H9 (cell line): ENCODE data around the gene CDKL5. TPM values are rescaled to one million over a fixed set of nuclear protein-coding genes. Genes with fewer than 3 reads are reported as not detected.

Experiments used
- DNase-seq: peaks from one replicate; pipeline ENCODE4 v3.0.0-alpha.2; 2017
- H2AFZ ChIP-seq: one replicate; pipeline ENCODE4 v1.6.1; 2013; ENCODE audit warnings: mild to moderate bottlenecking, low read length, control low read depth, moderate library complexity
- H2AK5ac ChIP-seq: 2 replicates; pipeline ENCODE4 v1.6.1; 2013; ENCODE audit warnings: low read length, control low read depth, mixed read lengths; ENCODE audit not compliant: insufficient read length
- H2BK120ac ChIP-seq: one replicate; pipeline ENCODE4 v1.6.1; 2013; ENCODE audit warnings: low read depth, mild to moderate bottlenecking, low read length, control low read depth, inconsistent platforms; ENCODE audit not compliant: poor library complexity, severe bottlenecking
- H2BK12ac ChIP-seq: 2 replicates; pipeline ENCODE4 v1.6.1; 2013; ENCODE audit warnings: low read length, control low read depth, mixed read lengths, low read depth; ENCODE audit not compliant: insufficient read length
- H2BK15ac ChIP-seq: 2 replicates; pipeline ENCODE4 v1.6.1; 2013; ENCODE audit warnings: low read depth, low read length, control low read depth
- H2BK20ac ChIP-seq: one replicate; pipeline ENCODE4 v1.6.1; 2013; ENCODE audit warnings: low read depth, mild to moderate bottlenecking, low read length, control low read depth, inconsistent platforms; ENCODE audit not compliant: poor library complexity, severe bottlenecking
- H2BK5ac ChIP-seq: 2 replicates; pipeline ENCODE4 v1.6.1; 2013; ENCODE audit warnings: low read length, control low read depth, mixed read lengths; ENCODE audit not compliant: insufficient read length
- H3K14ac ChIP-seq: 2 replicates; pipeline ENCODE4 v1.6.1; 2013; ENCODE audit warnings: low read length, control low read depth; ENCODE audit not compliant: insufficient read depth
- H3K18ac ChIP-seq: 2 replicates; pipeline ENCODE4 v1.6.1; 2013; ENCODE audit warnings: low read depth, mild to moderate bottlenecking, mixed read lengths, low read length, control low read depth; ENCODE audit not compliant: insufficient read length
- H3K23ac ChIP-seq: 2 replicates; pipeline ENCODE4 v1.6.1; 2013; ENCODE audit warnings: low read length, control low read depth, mixed read lengths, low read depth; ENCODE audit not compliant: insufficient read length
- H3K23me2 ChIP-seq: 2 replicates; pipeline ENCODE4 v1.6.1; 2013; ENCODE audit warnings: low read depth, mild to moderate bottlenecking, mixed read lengths, low read length, control low read depth; ENCODE audit not compliant: insufficient read length, poor library complexity, severe bottlenecking
- H3K27ac ChIP-seq: 2 replicates; pipeline ENCODE4 v1.5.1; 2013; ENCODE audit warnings: low read length, control low read depth, mixed read lengths, low read depth; ENCODE audit not compliant: insufficient read length
- H3K27me3 ChIP-seq: 2 replicates; pipeline ENCODE4 v1.6.1; 2013; ENCODE audit warnings: low read length, control low read depth, inconsistent platforms; ENCODE audit not compliant: insufficient read depth
- H3K4ac ChIP-seq: 2 replicates; pipeline ENCODE4 v1.6.1; 2013; ENCODE audit warnings: low read depth, mild to moderate bottlenecking, control low read depth, inconsistent platforms, low read length, moderate library complexity
- H3K4me1 ChIP-seq: 2 replicates; pipeline ENCODE4 v1.6.1; 2013; ENCODE audit warnings: low read length, control low read depth, inconsistent platforms; ENCODE audit not compliant: insufficient read depth
- H3K4me2 ChIP-seq: 2 replicates; pipeline ENCODE4 v1.6.1; 2013; ENCODE audit warnings: low read length, control low read depth, mixed read lengths; ENCODE audit not compliant: insufficient read length, insufficient read depth
- H3K56ac ChIP-seq: 2 replicates; pipeline ENCODE4 v1.6.1; 2013; ENCODE audit warnings: low read depth, mild to moderate bottlenecking, mixed read lengths, low read length, control low read depth; ENCODE audit not compliant: insufficient read length
- H3K79me1 ChIP-seq: 2 replicates; pipeline ENCODE4 v1.6.1; 2013; ENCODE audit warnings: low read depth, mild to moderate bottlenecking, moderate library complexity, low read length, control low read depth, inconsistent platforms; ENCODE audit not compliant: insufficient read depth, poor library complexity, severe bottlenecking
- H3K79me2 ChIP-seq: 2 replicates; pipeline ENCODE4 v1.6.1; 2013; ENCODE audit warnings: low read length, control low read depth, inconsistent platforms; ENCODE audit not compliant: insufficient read depth
- H3K9ac ChIP-seq: 2 replicates; pipeline ENCODE4 v1.6.1; 2013; ENCODE audit warnings: low read length, control low read depth, mixed read lengths; ENCODE audit not compliant: insufficient read length; ENCODE audit errors: extremely low read depth
- H3K9me3 ChIP-seq: one replicate; pipeline ENCODE4 v1.6.1; 2013; ENCODE audit warnings: low read depth, low read length, inconsistent platforms; ENCODE audit not compliant: control insufficient read depth
- H3T11ph ChIP-seq: one replicate; pipeline ENCODE4 v1.6.1; 2013; ENCODE audit warnings: mild to moderate bottlenecking, low read length, control low read depth, inconsistent platforms
- H4K20me1 ChIP-seq: one replicate; pipeline ENCODE4 v1.6.1; 2013; ENCODE audit not compliant: control insufficient read depth, insufficient read length, insufficient read depth
- H4K5ac ChIP-seq: 2 replicates; pipeline ENCODE4 v1.6.1; 2013; ENCODE audit warnings: low read depth, mild to moderate bottlenecking, mixed read lengths, low read length, control low read depth; ENCODE audit not compliant: insufficient read length
- H4K8ac ChIP-seq: replicated peaks from 2 replicates; pipeline ENCODE4 v1.6.1; 2013; ENCODE audit warnings: low read length, control low read depth, mixed read lengths, low read depth; ENCODE audit not compliant: insufficient read length
- H4K91ac ChIP-seq: 2 replicates; pipeline ENCODE4 v1.6.1; 2013; ENCODE audit warnings: low read depth, mild to moderate bottlenecking, moderate library complexity, mixed read lengths, low read length, control low read depth; ENCODE audit not compliant: insufficient read length
- H3K27ac Mint-ChIP-seq, 3 experiments: 2 replicates in 2 of 3; 3 replicates in 1 of 3; pipeline ENCODE4 v1.8.0; 2020 to 2021; ENCODE audit warnings: mixed read lengths in 3 of 3, mild to moderate bottlenecking in 1 of 3, moderate library complexity in 1 of 3
- H3K27me3 Mint-ChIP-seq: 2 replicates; pipeline ENCODE4 v1.8.0; 2021; ENCODE audit warnings: low read depth, mild to moderate bottlenecking, moderate library complexity, mixed read lengths
- H3K36me3 Mint-ChIP-seq, 3 experiments: 2 replicates in 2 of 3; 3 replicates in 1 of 3; pipeline ENCODE4 v1.8.0; 2020 to 2021; ENCODE audit warnings: low read depth in 3 of 3, mixed read lengths in 3 of 3; ENCODE audit not compliant: insufficient read depth in 1 of 3
- H3K4me1 Mint-ChIP-seq, 2 experiments: 2 replicates each; pipeline ENCODE4 v1.8.0; 2020; ENCODE audit warnings: mixed read lengths in 2 of 2
- H3K4me3 Mint-ChIP-seq, 2 experiments: 2 replicates in 1 of 2; 3 replicates in 1 of 2; pipeline ENCODE4 v1.8.0; 2020 to 2021; ENCODE audit warnings: mild to moderate bottlenecking in 2 of 2, mixed read lengths in 2 of 2, moderate library complexity in 1 of 2
- H3K9me3 Mint-ChIP-seq, 2 experiments: 2 replicates in 1 of 2; 3 replicates in 1 of 2; pipeline ENCODE4 v1.8.0; 2020; ENCODE audit warnings: mild to moderate bottlenecking in 2 of 2, mixed read lengths in 2 of 2, moderate library complexity in 1 of 2
- CTCF ChIP-seq: fragments of 200-600 bp; sonication (generic); conservative IDR thresholded peaks from 3 replicates; pipeline ENCODE4 v1.8.0; 2021; ENCODE audit warnings: antibody characterized with exemption, mild to moderate bottlenecking
- WGBS: extraction: QIAGEN DNeasy Blood & Tissue Kit; methylation state at CpG from one replicate; pipeline ENCODE4 v1.1.7; 2013; ENCODE audit warnings: missing lambda C conversion rate, low lambda C conversion rate, mixed read lengths; ENCODE audit not compliant: insufficient read length; ENCODE audit errors: extremely low coverage; 5-methylcytosine and 5-hydroxymethylcytosine counted together
- total RNA-seq: library from RNA; stranded (reverse); gene quantifications from 2 replicates; pipeline ENCODE4 v1.2.1, GENCODE V29; 2021

The CDKL5 gene
- total RNA-seq, 1 experiment from 2014 or later: 19.5 TPM

- H4K20me1 ChIP-seq: no peaks in the 10 kb centered on the region
- H4K5ac ChIP-seq: no peak overlapping the region
- no peak overlapping the region for H2AK5ac ChIP-seq
- H3K9ac ChIP-seq: no peak overlapping the region
- no peaks in the 10 kb centered on the region for H3K27me3 ChIP-seq
- no peak overlapping the region for H3K4me2 ChIP-seq
- H3K27me3 Mint-ChIP-seq: no peaks in the 10 kb centered on the region
- no peak overlapping the region for H2BK20ac ChIP-seq
- H3K56ac ChIP-seq: no peak overlapping the region
- no peak for TF ChIP-seq CTCF
- no CpG with 5 or more reads among the region's 3 CpGs for WGBS
- no peak overlapping the region for H3K27ac ChIP-seq
- H4K91ac ChIP-seq: no peak overlapping the region
- no peaks in the 10 kb centered on the region for H3K4me1 ChIP-seq
- H2AFZ ChIP-seq: no peak overlapping the region
- no peak overlapping the region for H4K8ac ChIP-seq
- H3K23ac ChIP-seq: no peak overlapping the region
- H2BK5ac ChIP-seq: no peak overlapping the region
- H3K4me1 Mint-ChIP-seq: peaks cover 11% of the 10 kb centered on the region in 2 experiments
- peaks cover 6 to 8% (median 6%) of the 10 kb centered on the region in 3 experiments; a peak in 6 of 7 replicates for H3K36me3 Mint-ChIP-seq
- H3K27ac Mint-ChIP-seq: no peak overlapping the region
- no peak overlapping the region for H3T11ph ChIP-seq
- no peaks in the 10 kb centered on the region for H3K23me2 ChIP-seq
- no peaks in the 10 kb centered on the region for H3K79me1 ChIP-seq
- no peak overlapping the region for H3K4ac ChIP-seq
- H3K14ac ChIP-seq: no peak overlapping the region
- no peak overlapping the region for H3K18ac ChIP-seq
- peaks cover 53 to 55% of the 10 kb centered on the region in 2 experiments for H3K9me3 Mint-ChIP-seq
- no peak overlapping the region for H3K4me3 Mint-ChIP-seq
- H2BK120ac ChIP-seq: no peak overlapping the region
- H2BK15ac ChIP-seq: no peak overlapping the region
- peaks cover 16% of the 10 kb centered on the region for H3K9me3 ChIP-seq
- H2BK12ac ChIP-seq: no peak overlapping the region
- no peaks in the 10 kb centered on the region for H3K79me2 ChIP-seq
- no peak for DNase-seq
Observed at GRCh38 chrX:18566748-18567147, 141.3 kb downstream of the CDKL5 start.
